C4-2B (cell line): Measurements from ENCODE around the gene NDUFS8.

Source experiments
- H3K27ac ChIP-seq: fragments of 450-650 bp; 2 replicates; pipeline ENCODE4 v1.5.1; 2017
- CTCF ChIP-seq: fragments of 450-650 bp; conservative IDR thresholded peaks from 2 replicates; pipeline ENCODE4 v1.5.1; 2017; ENCODE audit warnings: mild to moderate bottlenecking
- ZFX ChIP-seq: fragments of 450-650 bp; IDR thresholded peaks from 2 replicates; pipeline ENCODE4 v1.6.1; 2017

The NDUFS8 gene

GRCh38 chr11:68016904-68017817, 13.3 kb upstream of the NDUFS8 start:
- no peak overlapping the region for H3K27ac ChIP-seq
- no peak for TF ChIP-seq CTCF
- TF ChIP-seq ZFX: no peak

DNA sequence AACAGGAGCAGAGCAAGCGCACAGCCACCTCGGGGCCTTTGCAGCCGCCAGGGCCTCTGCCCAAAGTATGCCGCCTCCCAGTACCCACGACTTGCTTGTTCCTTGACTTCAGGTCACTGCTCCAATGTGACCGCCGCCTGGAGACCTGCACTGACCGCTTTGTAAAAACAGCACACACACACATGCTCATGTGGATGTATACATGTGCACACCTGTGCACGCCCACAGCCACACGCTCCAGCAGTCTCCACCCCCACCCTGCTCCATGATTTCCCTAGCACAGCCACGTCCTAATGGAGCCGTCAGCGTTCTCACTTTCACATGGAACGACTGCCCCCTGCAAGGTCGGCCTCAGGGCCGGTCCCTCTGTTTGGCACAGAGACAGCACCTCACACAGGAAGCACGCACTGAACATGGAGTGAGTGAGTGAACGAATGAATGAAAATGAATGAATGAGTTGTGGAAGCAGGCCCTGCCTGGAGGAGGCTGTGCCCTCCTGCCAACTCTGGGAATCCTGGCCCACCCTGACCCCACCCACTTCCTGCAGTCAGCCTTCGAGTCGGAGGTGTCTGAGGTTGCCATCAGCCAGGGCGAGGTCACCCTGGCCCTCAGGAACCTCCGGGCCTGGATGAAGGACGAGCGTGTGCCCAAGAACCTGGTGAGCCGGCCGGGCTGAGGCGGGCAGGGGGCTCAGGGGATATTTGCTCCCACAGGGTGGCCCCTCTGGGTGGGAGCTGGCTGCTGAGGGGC, 12.3 kb upstream of the NDUFS8 start:
- H3K27ac ChIP-seq: no peak overlapping the region
- no peak for TF ChIP-seq ZFX
- TF ChIP-seq CTCF: no peak

GRCh38 chr11:68018730-68019190, 11.7 kb upstream of the NDUFS8 start:
- no peak overlapping the region for H3K27ac ChIP-seq

DNA sequence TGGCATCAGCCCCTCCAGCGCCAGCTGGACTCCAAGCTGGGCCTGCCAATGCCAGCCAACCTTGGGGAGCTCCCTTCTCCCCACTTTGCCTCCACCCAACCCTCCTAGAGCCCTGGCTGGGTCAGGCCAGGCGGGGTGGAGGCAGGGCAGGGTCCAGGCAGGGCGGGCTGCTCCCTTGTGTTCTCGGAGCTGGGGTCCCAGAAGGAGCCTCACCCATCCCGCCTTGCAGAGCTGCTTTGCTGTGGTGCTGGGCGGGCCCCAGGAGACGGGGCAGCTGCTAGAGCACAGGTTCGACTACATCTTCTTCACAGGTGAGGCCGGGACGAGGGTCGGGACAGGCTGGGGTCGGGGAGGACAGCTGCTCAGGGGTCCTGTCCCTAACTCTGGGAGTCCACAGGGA, 11.0 kb upstream of the NDUFS8 start:
- TF ChIP-seq CTCF: no peak
- TF ChIP-seq ZFX: no peak
- no peak overlapping the region; the same call in 1 of the 2 replicates for H3K27ac ChIP-seq

More at GRCh38 chr11:68018730-68019190, 11.7 kb upstream of the NDUFS8 start:
- no peak for TF ChIP-seq CTCF
- TF ChIP-seq ZFX: no peak

DNA sequence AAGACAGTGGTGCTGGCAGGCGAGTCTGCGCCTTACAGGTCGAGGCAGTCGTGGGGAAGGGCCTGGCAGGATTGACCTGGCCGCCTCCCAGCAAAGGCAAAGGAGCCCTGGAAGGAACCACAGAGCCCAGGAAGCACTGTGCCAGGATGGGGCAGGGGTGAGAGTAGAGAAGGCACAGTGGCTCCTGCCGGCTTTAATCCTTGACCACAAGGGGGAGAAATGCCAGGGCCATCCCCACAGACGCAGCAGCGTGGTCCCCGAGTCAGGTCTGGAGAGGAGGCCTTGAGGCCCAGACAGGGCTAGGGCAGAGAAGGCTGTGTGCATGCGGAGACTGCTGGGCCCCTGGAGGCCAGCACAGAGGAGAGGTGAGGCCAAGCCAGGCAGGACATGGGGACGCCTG, 9.9 kb upstream of the NDUFS8 start:
- peak overlapping the region; percentile 42 for H3K27ac ChIP-seq
- TF ChIP-seq ZFX (peak; percentile 26; the same call in 1 of the 2 replicates), CTCF (peak; percentile 52; the same call in 1 of the 2 replicates)

GRCh38 chr11:68021167-68021787, 9.2 kb upstream of the NDUFS8 start:
- TF ChIP-seq CTCF (peak; percentile 58; the same call in 1 of the 2 replicates), ZFX (no peak)

More at GRCh38 chr11:68021167-68021787, 9.2 kb upstream of the NDUFS8 start:
- H3K27ac ChIP-seq: peak overlapping the region; percentile 42
